ENCODE results near the gene BTBD16. TPM values are rescaled to one million over a fixed set of nuclear protein-coding genes. Genes with fewer than 3 reads are reported as not detected.
A peak's percentile ranks its signal among the peaks of the same experiment; 100 is the strongest.

Gene BTBD16
- total and polyA plus RNA-seq, 2 of the 4 experiments (the other 2 are of a cell fraction) = not detected

- H2AK5ac ChIP-seq (ENCODE audit: low read depth, low read length) = no peak overlapping the region
- H3K4me1 ChIP-seq (ENCODE audit: control insufficient read depth, insufficient read depth, low read length) = no peaks in the 10 kb centered on the region
- no peak for DNase-seq
- no TSS peak for BruUV-seq (replicated peaks)
- no peak overlapping the region for H3K27ac ChIP-seq (ENCODE audit: insufficient read depth, low read length)
- H2AK9ac ChIP-seq (replicated peaks; ENCODE audit: low read depth, low read length, poor library complexity) = no peak overlapping the region
- H3K18ac ChIP-seq (ENCODE audit: low read depth, low read length) = no peak overlapping the region
- H3K36me3 ChIP-seq (ENCODE audit: control insufficient read depth, insufficient read depth, low read length) = no peaks in the 10 kb centered on the region
- in situ Hi-C loops (cut with MboI; ENCODE audit: low sequenced_read_pairs) (no loop called here), dilution Hi-C loops (cut with HindIII; ENCODE audit: low sequenced_read_pairs, unreplicated experiment) (no loop called here), intact Hi-C loops (cut with micrococcal nuclease) (loop anchor here (5.0 kb wide), 1 partner anchor 71 kb away; no protein-coding TSS in a partner anchor)
- no peak overlapping the region for H4K5ac ChIP-seq (ENCODE audit: low read depth, low read length)
- H3K4me2 ChIP-seq (ENCODE audit: low read depth, low read length) = no peak overlapping the region
- H3K27me3 ChIP-seq (ENCODE audit: control insufficient read depth, insufficient read depth, low read length) = peaks cover 9% of the 10 kb centered on the region
- ATAC-seq (ENCODE audit: low read depth) = no peak
- no peak overlapping the region; the same call in 1 of the 2 replicates for H2BK120ac ChIP-seq (ENCODE audit: low read depth, low read length)
- H3K4ac ChIP-seq (ENCODE audit: low read depth, low read length) = peak overlapping the region; percentile 24; the same call in 1 of the 2 replicates
- no peak overlapping the region for H3K56ac ChIP-seq (ENCODE audit: extremely low read depth, insufficient read depth, low read length)
- CTCF ChIA-PET = interaction anchor here (1.1 kb wide), 1 partner anchor 30 kb away, joined by 4 read pairs; no protein-coding TSS in a partner anchor
- peak overlapping the region; percentile 53; the same call in 1 of the 2 replicates for H4K91ac ChIP-seq (ENCODE audit: insufficient read depth, low read depth, low read length)
- H3K4me3 ChIP-seq (ENCODE audit: insufficient read depth, low read depth, low read length) = no peak overlapping the region
- TF ChIP-seq RAD21 (IDR thresholded peaks at IDR 0.05; ENCODE audit: low read length) = no peak
- TF ChIP-seq RFX5 (IDR thresholded peaks at IDR 0.05; ENCODE audit: low read depth, low read length) = no peak
- TF ChIP-seq BHLHE40 (IDR thresholded peaks at IDR 0.05; ENCODE audit: low read depth, low read length) = no peak
- TF ChIP-seq FOS (IDR thresholded peaks at IDR 0.05; ENCODE audit: low read depth, low read length) = no peak
- TF ChIP-seq RCOR1 (IDR thresholded peaks at IDR 0.05; ENCODE audit: insufficient replicate concordance, low read length) = no peak
- TF ChIP-seq NFE2L2 (IDR thresholded peaks at IDR 0.05; ENCODE audit: low read depth, low read length) = no peak
- TF ChIP-seq CEBPB (IDR thresholded peaks at IDR 0.05; ENCODE audit: low read depth, low read length) = no peak
- no peak for TF ChIP-seq CHD1 (IDR thresholded peaks at IDR 0.05; ENCODE audit: low read depth, low read length)
- TF ChIP-seq MAFK (IDR thresholded peaks at IDR 0.05; ENCODE audit: low read depth, low read length) = no peak
- no peak for TF ChIP-seq POLR2A (IDR thresholded peaks at IDR 0.05; ENCODE audit: low read depth, low read length)
- no peak overlapping the region; the same call in 2 of the 3 replicates for H2BK15ac ChIP-seq (ENCODE audit: low read depth, low read length)
- H3K9me1 ChIP-seq (ENCODE audit: insufficient read depth, low read length) = 0 out of 2 replicates have a peak, but pooled peaks cover 3% of the 10 kb centered on the region
- no peaks in the 10 kb centered on the region for H4K20me1 ChIP-seq (ENCODE audit: insufficient read depth, low read length)
- 0 out of 4 replicates have a peak, but pooled peaks cover 0 to 8% of the 10 kb centered on the region in 2 experiments for H3K79me1 ChIP-seq (ENCODE audit: low read depth in 1 of 2, low read length in 2 of 2)
- no peak overlapping the region; the same call in 1 of the 2 replicates for H3K23ac ChIP-seq (ENCODE audit: low read depth, low read length)
- H2BK5ac ChIP-seq (ENCODE audit: low read depth, low read length, poor library complexity, severe bottlenecking) = no peak overlapping the region
- no peak overlapping the region for H3K9ac ChIP-seq (ENCODE audit: low read depth, low read length)
- H2BK20ac ChIP-seq (ENCODE audit: low read depth, low read length) = peak overlapping the region; percentile 21; the same call in 1 of the 2 replicates
- 40% methylated on average over 2 of the region's 4 CpGs; no CpG with 5 or more reads in 1 of the 2 experiments for WGBS, 2 experiments (ENCODE audit: extremely low coverage in 2 of 2, insufficient read length in 1 of 2)
- H2AFZ ChIP-seq (replicated peaks; ENCODE audit: low read length, poor library complexity) = no peak overlapping the region
- H3K9me3 ChIP-seq (ENCODE audit: control insufficient read depth, insufficient read depth, low read length) = no peaks in the 10 kb centered on the region
- H3K14ac ChIP-seq (replicated peaks; ENCODE audit: low read depth, low read length) = no peak overlapping the region; the same call in 1 of the 2 replicates
- POLR2A ChIA-PET (ENCODE audit: unreplicated experiment) = interaction anchor here (0.5 kb wide), 1 partner anchor 57 kb away, joined by 3 read pairs; no protein-coding TSS in a partner anchor
- H4K8ac ChIP-seq (ENCODE audit: low read depth in 2 of 2, low read length in 2 of 2) = no peak overlapping the region
These were observed 102.0 kb downstream of the BTBD16 start for GRCh38 chr10:122373108-122373507.

All from IMR-90 (cell line).